ENCODE measurements around the gene OBSCN. TPM values are rescaled to one million over a fixed set of nuclear protein-coding genes. Genes with fewer than 3 reads are reported as not detected.

Gene OBSCN
- total and polyA plus RNA-seq, 2 of the 13 experiments (the other 11 are each of a cell fraction or from before 2014, with no cell fraction given), result 0.20 TPM

- ChIA-PET CTCF (ENCODE audit: low intra/inter-chr PET ratio, low total read pairs) (no interaction called here), POLR2A (no interaction called here)
- Histone ChIP-seq H2AFZ (ENCODE audit: low read length) (no peak overlapping the region), H3K27me3 (ENCODE audit: control insufficient read depth in 1 of 2, insufficient read depth in 2 of 2, low read length in 2 of 2) (peaks cover 3 to 13% of the 10 kb centered on the region in 2 experiments; a peak in 4 of 5 replicates), H3K9ac (ENCODE audit: insufficient read depth, low read depth, low read length) (no peak overlapping the region), H3K4me2 (ENCODE audit: low read depth, low read length) (no peak overlapping the region), H3K79me2 (ENCODE audit: insufficient read depth, low read length) (no peaks in the 10 kb centered on the region), H3K4me1 (ENCODE audit: insufficient read depth, low read length) (no peaks in the 10 kb centered on the region; the same call in 1 of the 2 replicates), H3K4me3 (replicated peaks in 1 of 3; ENCODE audit: insufficient read depth in 1 of 3, low read depth in 2 of 3, low read length in 3 of 3) (no peak overlapping the region), H3K27ac (ENCODE audit: extremely low read length, insufficient read depth, low read length) (no peak overlapping the region), H3K9me3 (ENCODE audit: low read length) (no peaks in the 10 kb centered on the region), H4K20me1 (ENCODE audit: insufficient read depth, low read length) (no peaks in the 10 kb centered on the region), H3K36me3 (replicated peaks in 1 of 2; ENCODE audit: control insufficient read depth in 1 of 2, insufficient read depth in 2 of 2, low read length in 2 of 2) (no peaks in the 10 kb centered on the region)
- FAIRE-seq (no peak), DNase-seq (ENCODE audit: low spot score) (peak; percentile 9), ATAC-seq (peak; percentile 71)
- in situ Hi-C loops (cut with HindIII; ENCODE audit: extremely low pct_ligation_motif_present, low pct_unique_long_range_greater_than_20kb), result no loop called here
- 69% methylated on average over 7 of the region's 19 CpGs for WGBS (ENCODE audit: low lambda C conversion rate)
- no TSS peak for BruUV-seq (replicated peaks)
- intact Hi-C loops (cut with micrococcal nuclease; ENCODE audit: unreplicated experiment), result no loop called here
- peak; percentile 41; the same call in 1 of the 2 replicates for TF ChIP-seq CHCHD3 (CRISPR knock-in tag; IDR thresholded peaks at IDR 0.05)
- TF ChIP-seq ETV5 (CRISPR knock-in tag; IDR thresholded peaks at IDR 0.05; ENCODE audit: borderline replicate concordance), result peak; percentile 18; the same call in 1 of the 2 replicates
- no peak for TF ChIP-seq HNF4G (IDR thresholded peaks at IDR 0.05; ENCODE audit: borderline replicate concordance, low read depth, low read length)
- no peak for TF ChIP-seq HNF4G (CRISPR knock-in tag; IDR thresholded peaks at IDR 0.05; ENCODE audit: borderline replicate concordance, low read depth)
- 0 out of 2 replicates have a peak, but pooled peaks have one; percentile 25 for TF ChIP-seq MED1 (CRISPR knock-in tag; IDR thresholded peaks at IDR 0.05)
- TF ChIP-seq ZNF687 (CRISPR knock-in tag; IDR thresholded peaks at IDR 0.05), result peak; percentile 45
- TF ChIP-seq IKZF4 (CRISPR knock-in tag; IDR thresholded peaks at IDR 0.05; ENCODE audit: borderline replicate concordance, low read depth, not compliant biosample characterization), result no peak
- TF ChIP-seq SAP130 (CRISPR knock-in tag; IDR thresholded peaks at IDR 0.05; ENCODE audit: low read depth), result 0 out of 2 replicates have a peak, but pooled peaks have one; percentile 16
- no peak for TF ChIP-seq ATF5 (CRISPR knock-in tag; IDR thresholded peaks at IDR 0.05; ENCODE audit: low read depth)
- TF ChIP-seq ATRX (CRISPR knock-in tag; IDR thresholded peaks at IDR 0.05; ENCODE audit: borderline replicate concordance), result no peak
- no peak for TF ChIP-seq ZBTB3 (CRISPR knock-in tag; IDR thresholded peaks at IDR 0.05; ENCODE audit: borderline replicate concordance, low read depth)
- TF ChIP-seq PRDM10 (CRISPR knock-in tag; IDR thresholded peaks at IDR 0.05; ENCODE audit: low read depth), result no peak
These were observed 152.9 kb downstream of the OBSCN start for GRCh38 chr1:228360533-228361313.
